ENCODE data around the gene MED22.

GRCh38 chr9:133340916-133341315, 7.0 kb downstream of the MED22 start:
- TF ChIP-seq GATA2 (IDR thresholded peaks at IDR 0.05; ENCODE audit: low read depth, low read length): no peak
- no peak for TF ChIP-seq GATA3 (IDR thresholded peaks at IDR 0.05; ENCODE audit: low read depth, low read length)

Measured in SH-SY5Y (cell line).